Caco-2 (cell line): ENCODE data around the gene MARK2. TPM values are rescaled to one million over a fixed set of nuclear protein-coding genes. Genes with fewer than 3 reads are reported as not detected.

ENCODE experiments used
- BruUV-seq: library from RNA; stranded (reverse); fragments of 400-500 nt; replicated peaks from 2 replicates; lab custom pipeline; 2021; lab: Mats Ljungman, UMichigan
- CTCF ChIA-PET: fragments of 300-600 bp; sonication (Branson Sonifier 250); formaldehyde crosslinking; loops from one replicate; lab custom pipeline; 2022; ENCODE audit warnings: antibody characterized with exemption; lab: Charles Lee
- POLR2A ChIA-PET: fragments of 300-600 bp; sonication (Branson Sonifier 250); formaldehyde crosslinking; loops from one replicate; lab custom pipeline; 2022; ENCODE audit warnings: antibody characterized with exemption; lab: Charles Lee
- DNase-seq, 2 experiments: peaks; one replicate each; pipeline versions ENCODE4 v3.0.0 to v3.0.0-alpha.2; 2020 to 2022
- H3K27me3 ChIP-seq: replicated peaks from 2 replicates; pipeline ENCODE4 v1.6.0; 2011; ENCODE audit warnings: low read length; ENCODE audit not compliant: control insufficient read depth, insufficient read depth
- H3K36me3 ChIP-seq: 2 replicates; pipeline ENCODE4 v1.5.1; 2011; ENCODE audit warnings: low read length; ENCODE audit not compliant: control insufficient read depth, insufficient read depth
- H3K4me1 ChIP-seq: fragments of 250-450 bp; sonication (Bioruptor Pico); 2 replicates; pipeline ENCODE4 v1.5.1; 2020; ENCODE audit warnings: mild to moderate bottlenecking
- H3K4me3 ChIP-seq: 2 replicates; pipeline ENCODE4 v1.5.1; 2011; ENCODE audit warnings: low read depth, mild to moderate bottlenecking, control low read depth, low read length
- H3K9me3 ChIP-seq: fragments of 250-450 bp; sonication (Bioruptor Pico); 2 replicates; pipeline ENCODE4 v1.5.1; 2020; ENCODE audit warnings: mild to moderate bottlenecking, moderate library complexity
- H3K27ac Mint-ChIP-seq: one replicate; pipeline ENCODE4 v1.8.0; 2022; ENCODE audit warnings: mixed read lengths; ENCODE audit not compliant: unreplicated experiment
- H3K27me3 Mint-ChIP-seq: one replicate; pipeline ENCODE4 v1.8.0; 2022; ENCODE audit warnings: mixed read lengths; ENCODE audit not compliant: insufficient read depth, unreplicated experiment
- H3K36me3 Mint-ChIP-seq: one replicate; pipeline ENCODE4 v1.8.0; 2022; ENCODE audit warnings: mild to moderate bottlenecking, mixed read lengths; ENCODE audit not compliant: insufficient read depth, unreplicated experiment
- H3K4me1 Mint-ChIP-seq: one replicate; pipeline ENCODE4 v1.8.0; 2022; ENCODE audit warnings: low read depth, mixed read lengths; ENCODE audit not compliant: unreplicated experiment
- H3K4me3 Mint-ChIP-seq: one replicate; pipeline ENCODE4 v1.8.0; 2022; ENCODE audit warnings: mild to moderate bottlenecking, moderate library complexity, mixed read lengths; ENCODE audit not compliant: unreplicated experiment
- H3K9me3 Mint-ChIP-seq: one replicate; pipeline ENCODE4 v1.8.0; 2022; ENCODE audit warnings: mixed read lengths; ENCODE audit not compliant: unreplicated experiment
- intact Hi-C: fragments of 100-400 bp; cut with micrococcal nuclease; formaldehyde crosslinking; loops from one replicate; pipeline ENCODE4 v1.10.0; 2022; ENCODE audit not compliant: unreplicated experiment
- total RNA-seq: library from RNA; stranded (reverse); gene quantifications from 2 replicates; pipeline ENCODE4 v1.2.3, GENCODE V29; 2022
- TF ChIP-seq, protein P1 (sequence below), 2 experiments: fragments of 200-600 bp in 1 of 2; IDR thresholded peaks; 1 replicate in 1 of 2; 2 replicates in 1 of 2; pipeline versions ENCODE4 v1.5.1 to v1.8.0; 2011 to 2022; ENCODE audit warnings: antibody characterized with exemption in 1 of 2, control low read depth in 1 of 2, inconsistent platforms in 1 of 2, low read depth in 1 of 2, low read length in 1 of 2, mild to moderate bottlenecking in 1 of 2, moderate library complexity in 1 of 2; ENCODE audit not compliant: insufficient read depth in 1 of 2, severe bottlenecking in 1 of 2, unreplicated experiment in 1 of 2

The MARK2 gene
- total RNA-seq, 1 experiment from 2014 or later: 63.5 TPM

DNA sequence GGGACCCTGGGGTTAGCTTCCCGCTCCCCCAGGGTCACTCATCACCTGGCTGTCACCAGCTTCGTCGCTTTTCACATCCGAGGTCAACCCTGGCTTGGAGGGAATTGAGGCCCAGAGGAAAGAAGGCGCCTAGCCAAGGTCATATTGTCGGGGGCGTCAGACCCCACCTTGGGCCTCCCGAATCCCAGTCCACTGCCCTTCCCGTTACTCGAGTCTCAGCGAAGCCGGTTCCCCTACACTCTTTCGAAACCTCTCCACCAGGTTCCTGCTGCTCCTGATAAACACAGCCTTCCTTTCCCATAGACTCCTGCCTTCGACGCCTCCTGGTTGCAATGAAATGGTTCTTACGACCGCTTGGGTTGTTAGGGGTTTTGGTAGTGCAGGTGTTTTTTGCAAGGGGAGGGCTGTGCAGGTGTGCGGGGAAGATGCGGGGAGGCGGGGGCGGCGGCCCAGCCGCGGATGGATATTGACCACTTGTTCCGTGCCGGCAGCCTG lies 100.5 kb downstream of the MARK2 start:
- H3K4me3 ChIP-seq: peak overlapping the region; percentile 61
- Mint-ChIP-seq H3K4me3 (peak overlapping the region; percentile 100), H3K27me3 (no peaks in the 10 kb centered on the region), H3K36me3 (peaks cover 21% of the 10 kb centered on the region), H3K27ac (peak overlapping the region; percentile 98), H3K4me1 (peaks cover 13% of the 10 kb centered on the region), H3K9me3 (no peaks in the 10 kb centered on the region)
- no peaks in the 10 kb centered on the region for H3K27me3 ChIP-seq
- CTCF ChIA-PET: interaction anchor here (0.5 to 1.0 kb wide), 10 partner anchors 18 to 562 kb away, joined by 3 to 6 read pairs (median 3); partner anchors contain the start of gene PPP1R14B
- no peaks in the 10 kb centered on the region for H3K4me1 ChIP-seq
- no TSS peak for BruUV-seq
- no peaks in the 10 kb centered on the region for H3K9me3 ChIP-seq
- peak; percentile 41 to 53 for DNase-seq
- POLR2A ChIA-PET: interaction anchor here (0.5 to 0.7 kb wide), 9 partner anchors 18 to 1212 kb away, joined by 3 to 5 read pairs (median 4); partner anchors contain the start of genes COX8A, HNRNPUL2 and SLC3A2
- intact Hi-C loops: loop anchor here (2.0 kb wide), 1 partner anchor 35 kb away; the partner anchor contains the start of gene COX8A
- TF ChIP-seq, protein P1, sequence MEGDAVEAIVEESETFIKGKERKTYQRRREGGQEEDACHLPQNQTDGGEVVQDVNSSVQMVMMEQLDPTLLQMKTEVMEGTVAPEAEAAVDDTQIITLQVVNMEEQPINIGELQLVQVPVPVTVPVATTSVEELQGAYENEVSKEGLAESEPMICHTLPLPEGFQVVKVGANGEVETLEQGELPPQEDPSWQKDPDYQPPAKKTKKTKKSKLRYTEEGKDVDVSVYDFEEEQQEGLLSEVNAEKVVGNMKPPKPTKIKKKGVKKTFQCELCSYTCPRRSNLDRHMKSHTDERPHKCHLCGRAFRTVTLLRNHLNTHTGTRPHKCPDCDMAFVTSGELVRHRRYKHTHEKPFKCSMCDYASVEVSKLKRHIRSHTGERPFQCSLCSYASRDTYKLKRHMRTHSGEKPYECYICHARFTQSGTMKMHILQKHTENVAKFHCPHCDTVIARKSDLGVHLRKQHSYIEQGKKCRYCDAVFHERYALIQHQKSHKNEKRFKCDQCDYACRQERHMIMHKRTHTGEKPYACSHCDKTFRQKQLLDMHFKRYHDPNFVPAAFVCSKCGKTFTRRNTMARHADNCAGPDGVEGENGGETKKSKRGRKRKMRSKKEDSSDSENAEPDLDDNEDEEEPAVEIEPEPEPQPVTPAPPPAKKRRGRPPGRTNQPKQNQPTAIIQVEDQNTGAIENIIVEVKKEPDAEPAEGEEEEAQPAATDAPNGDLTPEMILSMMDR (IDR thresholded peaks at IDR 0.05; ENCODE audit: insufficient read depth in 1 of 2, low read depth in 1 of 2, low read length in 1 of 2, severe bottlenecking in 1 of 2, unreplicated experiment in 1 of 2): no peak
- H3K36me3 ChIP-seq: no peaks in the 10 kb centered on the region

DNA sequence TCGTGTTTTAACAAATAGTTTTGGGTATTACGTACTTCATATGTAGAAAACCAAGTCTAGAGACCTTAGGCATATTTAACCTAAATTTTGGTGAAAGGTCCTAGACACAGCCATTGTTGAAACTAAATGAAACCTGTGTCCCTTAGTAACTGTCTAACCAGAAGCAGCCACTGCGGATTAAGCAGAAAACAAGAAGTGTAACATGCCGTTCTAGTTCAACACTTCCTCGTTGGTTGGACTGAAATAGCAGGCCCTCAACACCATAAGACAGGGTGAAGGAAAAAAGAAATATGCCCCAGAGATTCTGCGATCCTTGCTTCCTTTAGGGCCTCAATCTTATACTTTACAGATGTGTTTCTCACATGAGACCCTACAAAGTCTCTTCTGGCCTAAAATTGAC lies 101.9 kb downstream of the MARK2 start:
- Histone ChIP-seq H3K4me1 (peaks cover 4% of the 10 kb centered on the region; the same call in 1 of the 2 replicates), H3K9me3 (no peaks in the 10 kb centered on the region), H3K27me3 (no peaks in the 10 kb centered on the region), H3K4me3 (no peak overlapping the region), H3K36me3 (no peaks in the 10 kb centered on the region; the same call in 1 of the 2 replicates)
- Mint-ChIP-seq H3K4me1 (peaks cover 6% of the 10 kb centered on the region), H3K4me3 (peak overlapping the region; percentile 47), H3K9me3 (no peaks in the 10 kb centered on the region), H3K27ac (no peak overlapping the region), H3K27me3 (no peaks in the 10 kb centered on the region), H3K36me3 (peaks cover 24% of the 10 kb centered on the region)
- BruUV-seq: TSS peak; percentile 39
- ChIA-PET POLR2A (no interaction called here), CTCF (no interaction called here)
- intact Hi-C loops: no loop called here
- TF ChIP-seq, protein P1 (IDR thresholded peaks at IDR 0.05; ENCODE audit: insufficient read depth in 1 of 2, low read depth in 1 of 2, low read length in 1 of 2, severe bottlenecking in 1 of 2, unreplicated experiment in 1 of 2): no peak
- no peak for DNase-seq

DNA sequence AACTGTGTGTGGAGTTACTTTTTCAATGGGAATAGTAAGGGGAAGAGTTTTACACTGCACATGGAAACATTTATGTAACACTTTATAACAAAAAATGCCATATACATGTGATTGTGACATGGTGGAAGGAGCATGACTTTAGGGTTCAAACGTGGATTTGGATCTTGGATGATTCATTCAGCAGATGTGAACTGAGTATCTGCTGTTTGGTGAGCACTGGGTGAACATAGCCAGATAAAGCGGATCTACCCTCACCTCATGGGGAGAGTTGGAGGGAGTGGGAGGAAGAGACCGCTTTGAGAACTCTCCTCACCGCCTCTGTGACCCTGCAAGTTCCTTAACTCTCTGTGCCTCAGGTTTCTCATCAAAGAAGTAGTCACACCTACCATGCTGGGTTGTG lies 103.0 kb downstream of the MARK2 start:
- TF ChIP-seq, protein P1 (IDR thresholded peaks at IDR 0.05; ENCODE audit: insufficient read depth in 1 of 2, low read depth in 1 of 2, low read length in 1 of 2, severe bottlenecking in 1 of 2, unreplicated experiment in 1 of 2): no peak
- intact Hi-C loops: no loop called here

More for the DNA sequence above, 103.0 kb downstream of the MARK2 start:
- no TSS peak for BruUV-seq
- Mint-ChIP-seq H3K4me3 (no peak overlapping the region), H3K36me3 (peaks cover 32% of the 10 kb centered on the region), H3K9me3 (no peaks in the 10 kb centered on the region), H3K27me3 (no peaks in the 10 kb centered on the region), H3K27ac (no peak overlapping the region), H3K4me1 (peaks cover 6% of the 10 kb centered on the region)
- POLR2A ChIA-PET: no interaction called here
- Histone ChIP-seq H3K27me3 (no peaks in the 10 kb centered on the region), H3K4me1 (peaks cover 4% of the 10 kb centered on the region; the same call in 1 of the 2 replicates), H3K9me3 (no peaks in the 10 kb centered on the region), H3K4me3 (no peak overlapping the region), H3K36me3 (peaks cover 1% of the 10 kb centered on the region; the same call in 1 of the 2 replicates)
- CTCF ChIA-PET: interaction anchor here (1.1 kb wide), 1 partner anchor 103 kb away, joined by 3 read pairs; the partner anchor contains the start of gene MARK2
- DNase-seq: no peak
